HepG2 (cell line): Measurements from ENCODE around the gene ZBTB1. TPM values are rescaled to one million over a fixed set of nuclear protein-coding genes. Genes with fewer than 3 reads are reported as not detected.

Experiments
- ARNT ChIP-seq: fragments of 450-650 bp; IDR thresholded peaks from 2 replicates; pipeline ENCODE4 v1.6.1; 2017
- CREB3 ChIP-seq: sonication (generic); formaldehyde crosslinking; IDR thresholded peaks from 2 replicates; pipeline ENCODE4 v1.5.0; 2020; ENCODE audit warnings: missing genetic modification reagents
- E2F5 ChIP-seq: sonication (generic); formaldehyde crosslinking; conservative IDR thresholded peaks from 2 replicates; pipeline ENCODE4 v1.4.0; 2020; ENCODE audit warnings: missing genetic modification reagents
- PRDM15 ChIP-seq: sonication (generic); formaldehyde crosslinking; IDR thresholded peaks from 2 replicates; pipeline ENCODE4 v1.4.0; 2020; ENCODE audit warnings: missing genetic modification reagents
- SAP130 ChIP-seq: IDR thresholded peaks from 2 replicates; pipeline ENCODE4 v1.6.1; 2016; ENCODE audit warnings: low read depth
- SKIL ChIP-seq: sonication (generic); formaldehyde crosslinking; IDR thresholded peaks from 2 replicates; pipeline ENCODE4 v1.8.0; 2022; ENCODE audit warnings: missing genetic modification reagents, mild to moderate bottlenecking, moderate library complexity, borderline replicate concordance
- TCF7 ChIP-seq: sonication (generic); IDR thresholded peaks from 2 replicates; pipeline ENCODE4 v1.6.1; 2016; ENCODE audit warnings: antibody characterized with exemption, low read depth
- THAP9 ChIP-seq: sonication (generic); formaldehyde crosslinking; IDR thresholded peaks from 2 replicates; pipeline ENCODE4; 2020; ENCODE audit warnings: missing genetic modification reagents, mild to moderate bottlenecking, borderline replicate concordance
- ZBTB14 ChIP-seq: sonication (generic); formaldehyde crosslinking; IDR thresholded peaks from 2 replicates; pipeline ENCODE4 v1.4.0; 2020; ENCODE audit warnings: missing genetic modification reagents
- ZBTB7A ChIP-seq: sonication (generic); formaldehyde crosslinking; IDR thresholded peaks from 2 replicates; pipeline ENCODE4 v1.8.0; 2022; ENCODE audit warnings: mild to moderate bottlenecking, missing genetic modification reagents
- ZNF563 ChIP-seq: sonication (generic); formaldehyde crosslinking; IDR thresholded peaks from 2 replicates; pipeline ENCODE4 v1.8.0; 2022; ENCODE audit warnings: mild to moderate bottlenecking, moderate library complexity, missing genetic modification reagents
- ZSCAN31 ChIP-seq: sonication (generic); formaldehyde crosslinking; IDR thresholded peaks from 2 replicates; pipeline ENCODE4 v1.5.0; 2020; ENCODE audit warnings: low read depth, mild to moderate bottlenecking, missing genetic modification reagents
- polyA plus RNA-seq, 8 experiments: library from polyadenylated mRNA; depleted of rRNA in 3 of 8; stranded (reverse) in 7 of 8; unstranded in 1 of 8; fragments of >200 nt; fragmentation: Illumina TruSeq in 4 of 8; extraction: Trizol in 4 of 8; gene quantifications; 2 replicates each; pipeline versions ENCODE4 v1.2.1 to v1.2.3, GENCODE V29; 2011 to 2016; ENCODE audit warnings: low read depth in 4 of 8, missing spikeins in 1 of 8, mixed read lengths in 1 of 8; ENCODE audit not compliant: insufficient read depth in 1 of 8
- total RNA-seq, 5 experiments: library from RNA; depleted of rRNA; stranded (reverse); fragments of >200 nt; fragmentation: Illumina TruSeq; extraction: Trizol; gene quantifications; 2 replicates each; pipeline ENCODE4 v1.2.3, GENCODE V29; 2016; ENCODE audit warnings: low read depth in 1 of 5

The ZBTB1 gene
- total and polyA plus RNA-seq, 2 of the 13 experiments (the other 11 are each of a cell fraction or from before 2014, with no cell fraction given) = 18.8 to 22.6 TPM

- TF ChIP-seq SKIL (CRISPR knock-in tag) (no peak), ARNT (no peak), PRDM15 (CRISPR knock-in tag) (peak; percentile 70; the same call in 1 of the 2 replicates), ZSCAN31 (CRISPR knock-in tag) (no peak), E2F5 (CRISPR knock-in tag) (0 out of 2 replicates have a peak, but pooled peaks have one; percentile 18), CREB3 (CRISPR knock-in tag) (0 out of 2 replicates have a peak, but pooled peaks have one; percentile 33), SAP130 (CRISPR knock-in tag) (peak; percentile 22; the same call in 1 of the 2 replicates), ZBTB7A (CRISPR knock-in tag) (0 out of 2 replicates have a peak, but pooled peaks have one; percentile 15), ZNF563 (CRISPR knock-in tag) (peak; percentile 60), TCF7 (no peak), ZBTB14 (CRISPR knock-in tag) (no peak), THAP9 (no peak)
Observed at GRCh38 chr14:64465191-64465822, 39.3 kb upstream of the ZBTB1 start, which contains the start of gene AKAP5 (continued).
